Fibroblast of skin of abdomen (primary cell): ENCODE measurements around the gene CEP76.

ENCODE experiments used
- DNase-seq: peaks from one replicate; pipeline ENCODE4 v3.0.0-alpha.2; 2013

CEP76 gene

DNA sequence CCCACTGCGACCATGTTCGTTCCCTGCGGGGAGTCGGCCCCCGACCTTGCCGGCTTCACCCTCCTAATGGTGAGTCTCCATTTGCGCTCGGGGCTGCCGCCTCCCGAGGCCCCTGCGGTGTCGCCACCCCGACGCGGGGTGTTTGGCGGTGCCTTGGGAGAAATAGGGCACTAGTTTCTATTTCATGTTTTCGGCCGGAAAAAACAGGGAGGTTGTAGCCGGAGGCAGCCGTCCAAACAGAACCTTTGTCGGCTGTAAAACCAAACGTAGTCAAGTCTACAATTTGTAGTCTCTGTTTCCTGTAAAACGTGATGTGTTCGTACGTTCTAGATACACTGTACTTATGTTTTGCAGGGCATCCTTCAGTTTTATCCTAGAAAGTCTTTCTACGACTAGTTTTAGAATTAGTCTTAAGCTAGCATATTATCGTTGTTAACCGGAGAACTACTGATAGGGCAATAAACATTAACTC is 609 bp upstream of the CEP76 start:
- no peak for DNase-seq

DNA sequence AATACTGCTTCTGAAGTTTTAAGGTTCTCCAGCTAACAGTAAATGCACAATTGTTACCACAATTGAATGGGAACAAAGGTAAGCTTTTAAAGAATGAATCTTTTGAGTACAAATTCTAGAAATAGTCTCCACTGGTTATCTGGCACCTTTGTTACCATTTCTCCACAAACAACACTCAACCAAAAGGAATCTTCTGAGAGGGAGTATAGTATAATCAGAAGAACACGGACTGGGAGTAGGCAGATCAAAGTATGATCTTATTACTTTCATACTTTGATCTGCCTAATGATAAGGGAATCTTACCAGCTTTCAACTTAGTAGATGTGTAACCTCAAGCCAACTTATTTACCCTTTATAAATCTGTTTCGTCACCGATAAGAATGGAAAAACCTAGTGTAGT is 1.4 kb downstream of the CEP76 start:
- DNase-seq = no peak

DNA sequence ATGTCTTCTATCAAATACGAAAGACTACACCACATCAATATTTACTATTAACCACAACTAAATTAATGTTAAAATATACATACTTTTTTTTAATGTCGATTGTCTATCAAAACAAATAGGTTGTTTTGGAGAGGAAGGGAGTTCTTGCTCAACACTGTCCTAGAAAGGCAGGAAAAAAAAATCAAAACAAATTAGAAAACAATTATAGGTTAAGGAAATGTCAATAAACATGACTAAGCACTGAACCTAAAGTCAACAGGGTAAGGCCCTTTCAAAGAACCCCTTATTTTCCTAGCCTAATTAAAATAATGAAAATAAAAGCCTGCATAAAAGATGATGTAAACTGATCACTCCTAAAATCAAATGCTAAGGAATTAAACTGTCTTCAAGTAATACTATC is 2.8 kb downstream of the CEP76 start:
- DNase-seq = no peak

DNA sequence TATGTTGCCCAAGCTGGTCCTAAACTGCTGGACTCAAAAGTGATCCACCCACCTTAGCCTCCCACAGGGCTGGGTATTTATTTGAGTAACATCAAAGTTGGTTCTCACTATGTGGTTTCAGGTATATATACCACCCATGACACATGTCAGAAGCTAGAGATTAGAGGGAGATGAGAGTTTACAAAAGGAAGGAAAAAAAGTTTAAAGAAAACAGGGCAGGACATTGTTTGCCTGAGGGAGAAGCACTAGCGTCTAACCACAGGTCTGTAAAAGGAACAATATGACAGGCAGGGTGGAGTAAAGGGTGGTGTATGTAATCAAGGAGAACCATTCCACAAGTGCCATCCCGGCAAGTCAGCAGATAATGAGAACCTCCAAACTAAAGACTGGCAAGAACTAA is 8.5 kb downstream of the CEP76 start:
- no peak for DNase-seq

DNA sequence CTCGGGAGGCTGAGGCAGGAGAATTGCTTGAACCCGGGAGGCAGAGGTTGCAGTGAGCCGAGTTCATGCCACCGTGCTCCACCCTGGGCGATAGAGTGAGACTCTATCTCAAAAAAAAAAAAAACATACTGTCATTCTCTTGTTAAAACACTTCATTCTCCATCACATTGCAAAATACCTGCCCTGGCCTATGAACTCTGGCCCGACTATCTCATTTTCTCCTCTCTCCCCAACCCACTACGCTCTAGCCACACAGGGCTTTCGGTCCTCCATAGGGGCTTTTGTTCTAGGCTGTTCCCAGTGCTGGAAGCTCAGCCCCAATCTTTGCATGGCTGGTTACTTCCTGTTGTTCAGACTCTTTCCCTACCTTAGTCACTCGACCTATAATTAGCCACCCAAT is 10.3 kb downstream of the CEP76 start:
- no peak for DNase-seq

DNA sequence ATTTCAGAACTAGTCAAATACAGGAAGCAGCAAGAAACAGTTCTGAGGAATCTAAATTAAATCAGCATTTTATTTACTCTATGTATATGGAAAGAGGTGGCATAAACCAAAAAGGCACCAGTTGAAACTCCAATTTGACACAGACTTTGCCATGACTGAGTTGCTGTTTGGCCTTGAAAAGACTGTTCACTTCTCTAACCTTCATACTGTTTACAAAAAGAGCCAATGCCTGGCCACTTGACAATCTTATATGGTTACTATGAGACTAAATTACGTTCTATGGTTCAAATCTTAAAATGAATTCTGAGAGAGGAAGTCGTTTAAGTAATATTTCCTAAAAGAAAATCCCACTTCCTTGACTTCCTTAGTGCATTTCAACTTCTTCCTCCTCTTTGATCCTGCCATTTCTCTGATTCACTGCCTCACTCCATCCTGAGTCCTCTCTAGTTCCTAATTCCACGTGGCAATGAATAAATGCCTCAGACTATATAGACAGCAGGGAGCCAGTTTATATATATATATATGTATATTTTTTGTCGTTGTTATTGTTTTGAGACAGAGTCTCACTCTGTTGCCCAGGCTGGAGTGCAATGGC is 13.2 kb downstream of the CEP76 start:
- DNase-seq = no peak

DNA sequence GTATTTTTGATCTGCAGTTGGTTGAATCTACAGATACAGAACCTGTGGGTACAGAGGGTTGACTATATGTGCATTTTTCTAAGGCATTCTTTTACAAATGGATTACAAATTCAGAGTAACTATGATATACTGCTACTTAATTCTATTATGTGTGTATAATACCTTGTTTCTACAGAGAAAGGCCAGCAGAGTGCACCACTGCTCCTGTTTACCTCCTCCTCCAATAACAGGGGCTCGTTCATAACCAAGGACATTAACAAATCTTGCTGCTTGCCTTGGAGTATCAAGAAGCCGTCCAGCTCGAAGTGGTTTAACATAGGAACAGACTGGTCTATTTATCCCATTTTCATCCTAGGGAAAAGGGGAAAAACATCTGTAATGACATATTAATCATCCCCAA is 16.4 kb downstream of the CEP76 start:
- DNase-seq = peak; percentile 8

DNA sequence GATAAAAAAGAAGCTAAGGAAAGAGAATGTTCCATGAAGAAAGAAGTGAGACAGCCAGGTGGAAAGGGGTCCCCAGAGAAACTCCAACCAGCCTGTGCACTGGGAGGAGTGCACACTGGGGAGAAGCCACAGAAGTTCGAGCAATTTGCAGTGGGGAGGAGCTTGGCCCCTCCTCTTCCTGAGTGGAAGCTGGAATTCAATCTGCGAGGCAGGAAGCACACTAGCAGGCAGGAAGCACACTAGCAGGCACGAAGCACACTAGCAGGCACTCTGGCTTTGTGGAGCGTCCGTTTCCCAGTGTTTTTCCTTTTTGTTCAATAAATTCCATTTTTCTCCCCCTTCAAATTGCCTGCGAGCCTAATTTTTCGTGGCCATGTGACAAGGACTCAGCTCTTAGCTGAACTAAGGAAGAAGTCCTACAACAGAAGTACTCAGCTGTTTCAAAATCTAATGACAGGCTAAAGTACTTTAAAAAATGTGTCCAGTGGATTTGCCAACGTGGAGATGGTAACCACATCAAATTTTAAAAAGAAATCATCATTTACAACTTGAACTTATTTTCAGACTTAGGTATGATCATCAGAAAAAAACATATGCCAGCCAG is 23.2 kb downstream of the CEP76 start:
- peak; percentile 69 for DNase-seq

DNA sequence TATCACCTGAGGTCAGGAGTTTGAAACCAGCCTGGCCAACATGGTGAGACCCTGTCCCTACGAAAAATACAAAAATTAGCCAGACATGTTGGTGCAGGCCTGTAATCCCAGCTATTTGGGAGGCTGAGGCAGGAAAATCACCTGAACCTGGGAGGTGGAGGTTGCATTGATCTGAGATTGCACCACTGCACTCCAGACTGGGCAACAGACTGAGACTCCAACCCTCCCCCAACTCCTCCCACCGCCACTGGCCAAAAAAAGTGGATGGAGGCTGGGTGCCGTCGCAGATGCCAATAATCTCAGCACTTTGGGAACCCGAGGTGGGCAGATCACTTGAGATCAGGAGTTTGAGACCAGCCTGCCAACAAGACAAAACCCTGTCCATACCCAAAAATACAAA is 34.5 kb downstream of the CEP76 start:
- DNase-seq = no peak

DNA sequence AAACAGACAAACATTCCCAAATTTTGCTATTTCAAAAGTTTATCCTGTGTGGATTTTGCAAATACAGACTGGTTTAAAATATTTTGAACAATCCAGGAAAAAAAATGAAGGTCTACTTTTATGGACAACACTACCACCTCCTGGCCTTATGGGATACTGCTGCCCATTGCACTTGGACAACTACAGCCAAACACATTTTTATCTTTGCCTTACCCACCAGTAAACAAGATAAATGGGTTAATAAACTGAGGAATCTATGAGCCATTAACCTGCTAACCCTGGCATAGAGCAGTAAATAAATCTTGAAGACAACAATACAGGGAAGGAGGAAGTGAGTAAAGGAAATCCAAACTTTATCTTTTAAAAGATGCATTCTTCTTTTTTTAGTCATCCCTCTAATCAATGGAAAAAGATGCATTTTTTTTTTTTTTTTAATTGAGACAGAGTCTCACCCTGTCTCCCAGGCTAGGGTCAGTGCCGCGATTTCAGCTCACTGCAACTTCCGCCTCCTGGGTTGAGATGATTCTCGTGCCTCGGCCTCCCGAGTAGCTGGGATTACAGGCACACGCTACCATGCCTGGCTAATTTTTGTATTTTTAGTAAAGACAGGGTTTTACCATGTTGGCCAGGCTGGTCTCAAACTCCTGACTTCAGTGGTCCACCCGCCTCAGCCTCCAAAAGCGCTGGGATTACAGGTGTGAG is 42.5 kb downstream of the CEP76 start:
- DNase-seq = peak; percentile 56

DNA sequence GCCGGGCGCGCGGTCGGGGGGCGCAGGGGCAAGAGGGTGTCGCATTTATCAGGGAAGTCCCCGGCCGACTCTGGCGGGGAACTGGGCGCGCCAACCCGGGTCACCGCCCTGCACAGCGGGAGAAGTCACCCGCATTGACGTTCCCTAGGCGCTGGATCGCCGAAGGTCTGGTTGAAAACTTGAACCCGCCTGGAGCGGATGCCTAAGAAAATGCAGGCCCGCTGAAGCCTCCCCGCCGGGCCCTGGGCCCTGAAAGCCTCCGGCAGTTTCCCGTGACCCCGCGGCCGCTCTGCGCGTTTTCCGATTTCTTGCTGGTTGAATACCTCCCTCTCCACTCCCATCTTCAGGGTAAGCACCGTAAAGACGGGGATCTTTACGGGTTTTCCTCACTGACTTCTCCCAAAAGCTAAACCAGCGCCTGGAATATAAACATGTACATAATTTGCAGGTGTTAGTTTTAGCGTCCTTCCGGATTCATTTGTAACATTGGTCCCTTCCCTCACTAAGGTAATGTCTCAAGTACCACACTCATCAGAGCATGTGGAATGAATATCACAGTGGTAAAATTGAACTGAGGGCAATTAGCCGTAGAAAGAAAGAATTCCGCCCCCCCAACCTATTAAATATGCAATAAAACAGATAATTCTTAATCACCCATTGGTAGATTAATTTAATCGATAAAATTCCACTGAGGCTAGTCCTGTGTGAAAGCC is 43.9 kb downstream of the CEP76 start:
- peak; percentile 30 for DNase-seq

DNA sequence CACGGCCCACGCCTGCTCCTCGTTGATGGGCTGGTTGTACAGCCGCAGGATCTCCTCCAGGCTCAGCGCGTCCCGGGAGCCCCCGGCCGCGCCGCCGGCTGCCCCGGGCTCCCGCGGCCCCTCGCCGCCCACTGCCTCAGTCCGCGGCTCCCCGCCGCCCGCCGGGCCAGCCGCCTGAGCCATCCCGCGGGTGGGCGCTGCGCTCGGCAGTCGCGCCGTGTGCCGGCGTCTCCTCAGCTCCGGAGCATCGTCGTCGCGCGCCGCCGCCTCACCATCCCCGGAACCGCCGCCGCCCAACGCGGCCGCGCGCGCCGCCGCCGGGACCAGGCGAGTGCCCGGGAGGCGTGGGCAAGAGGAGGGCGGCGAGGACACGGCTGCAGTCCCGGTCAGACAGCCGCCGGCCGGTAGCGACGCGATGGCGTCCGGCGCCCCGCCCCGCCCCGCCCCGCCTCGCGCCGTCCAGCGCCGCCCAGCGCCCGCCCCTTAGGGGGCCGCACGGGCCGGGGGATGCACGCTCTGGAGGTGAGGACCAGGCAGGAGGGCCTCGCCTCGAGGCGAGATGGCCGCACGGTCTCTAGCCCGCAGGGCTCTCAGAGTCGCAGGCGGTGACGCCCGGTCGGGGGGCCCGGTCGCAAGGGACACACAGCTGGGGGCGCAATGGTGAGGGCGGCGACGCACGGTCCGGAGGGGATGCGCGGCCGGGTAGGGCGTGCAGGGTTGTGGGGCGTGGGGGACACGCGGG is 44.7 kb downstream of the CEP76 start, which contains the start of gene SPIRE1:
SPIRE1 (minus strand) TSS at position 424 of the 742 bp plus-strand sequence; CDS start at position 183, 241 bp downstream.
- peak; percentile 64 for DNase-seq

DNA sequence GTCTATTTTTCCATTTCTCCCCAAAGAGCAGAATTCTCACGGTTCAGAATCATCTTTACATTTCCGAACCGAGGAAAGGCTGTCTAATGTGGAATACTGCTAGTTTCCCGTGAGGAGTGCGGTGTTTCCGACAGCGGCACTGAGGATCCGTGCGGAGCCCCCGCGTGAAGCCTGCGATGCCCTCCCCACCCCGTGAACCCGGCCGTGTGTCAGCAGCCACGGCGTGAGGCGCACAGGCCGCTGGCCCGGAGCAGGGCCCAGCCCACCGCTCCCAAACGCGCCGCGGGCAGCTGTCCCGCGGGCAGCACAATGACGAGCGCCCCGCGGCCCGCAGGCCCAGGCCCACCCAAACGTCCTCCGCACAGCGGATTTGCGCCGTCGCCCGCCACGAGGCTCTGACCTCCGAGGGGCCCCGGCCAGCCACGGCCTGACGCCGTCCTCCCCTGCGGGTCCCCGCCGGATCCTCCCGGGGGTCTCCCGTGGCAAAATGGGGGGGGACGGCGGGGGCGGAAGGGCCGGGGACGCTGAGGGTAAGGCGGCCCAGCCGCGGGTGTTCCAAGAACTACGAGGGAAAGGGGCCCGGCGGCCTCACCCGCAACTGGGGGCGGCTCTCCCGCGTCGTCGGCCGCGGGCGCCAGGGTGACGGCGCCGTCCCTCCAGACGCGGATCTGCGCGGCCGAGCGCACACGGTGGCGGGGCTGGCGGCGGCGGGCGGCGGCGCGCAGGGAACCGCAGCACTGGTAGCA is 45.4 kb downstream of the CEP76 start:
- peak; percentile 43 for DNase-seq

DNA sequence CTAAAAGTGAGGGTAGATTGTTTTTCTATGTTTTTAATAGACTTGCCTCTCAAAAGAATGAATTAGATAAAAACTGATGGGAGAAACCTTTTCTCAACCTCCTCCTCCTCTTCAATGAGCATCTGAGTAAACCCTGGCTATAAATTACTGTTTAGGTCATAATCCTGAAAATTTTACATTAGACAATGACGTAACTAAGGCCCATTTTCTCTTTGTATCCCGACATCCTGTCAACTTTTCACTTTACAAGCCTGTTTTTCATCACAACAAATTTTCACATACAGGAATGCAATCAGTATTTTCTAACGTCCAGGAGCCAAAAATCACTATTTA is 46.0 kb downstream of the CEP76 start:
- peak; percentile 33 for DNase-seq

DNA sequence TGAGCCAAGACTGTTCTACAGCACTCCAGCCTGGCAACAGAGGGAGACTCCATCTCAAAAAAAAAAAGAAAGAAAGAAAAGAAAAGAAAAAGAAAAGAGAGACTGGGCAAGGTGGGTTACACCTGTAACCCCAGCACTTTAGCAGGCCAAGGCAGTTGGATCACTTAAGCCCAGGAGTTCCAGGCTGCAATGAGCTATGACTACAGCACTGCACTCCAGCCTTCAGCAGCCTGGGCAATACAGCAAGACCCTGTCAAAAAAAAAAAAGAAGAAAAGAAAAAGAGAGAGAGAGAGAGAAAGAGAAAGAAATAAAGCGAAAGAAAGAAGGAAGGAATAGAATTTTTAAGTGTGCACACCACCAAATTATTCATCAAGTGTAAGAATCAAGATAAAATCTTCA is 47.6 kb downstream of the CEP76 start:
- DNase-seq = no peak

DNA sequence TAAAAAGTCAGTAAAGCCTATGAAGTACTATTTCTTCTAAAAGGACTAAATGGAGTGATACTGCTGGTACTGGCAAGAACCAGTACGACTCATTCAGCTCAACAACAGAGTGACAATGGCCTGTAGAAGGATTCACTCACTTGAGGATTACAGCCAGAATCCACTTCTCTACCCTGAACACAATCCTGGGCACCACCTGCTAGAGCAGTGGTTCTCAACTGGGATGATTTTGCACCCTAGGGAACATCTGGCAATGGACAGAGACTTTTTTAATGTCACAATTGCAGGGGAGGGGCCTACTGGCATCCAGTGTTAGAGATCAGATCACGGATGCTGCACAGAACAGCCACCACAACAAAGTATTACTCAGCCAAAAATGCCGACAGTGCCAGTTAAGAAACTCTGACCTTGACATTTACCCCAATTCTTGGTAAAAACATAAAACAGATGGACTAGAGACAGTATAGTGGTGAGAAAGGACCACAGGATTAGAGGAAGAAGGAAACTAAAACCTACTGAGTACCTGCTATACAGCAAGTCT is 49.6 kb downstream of the CEP76 start:
- peak; percentile 48 for DNase-seq

DNA sequence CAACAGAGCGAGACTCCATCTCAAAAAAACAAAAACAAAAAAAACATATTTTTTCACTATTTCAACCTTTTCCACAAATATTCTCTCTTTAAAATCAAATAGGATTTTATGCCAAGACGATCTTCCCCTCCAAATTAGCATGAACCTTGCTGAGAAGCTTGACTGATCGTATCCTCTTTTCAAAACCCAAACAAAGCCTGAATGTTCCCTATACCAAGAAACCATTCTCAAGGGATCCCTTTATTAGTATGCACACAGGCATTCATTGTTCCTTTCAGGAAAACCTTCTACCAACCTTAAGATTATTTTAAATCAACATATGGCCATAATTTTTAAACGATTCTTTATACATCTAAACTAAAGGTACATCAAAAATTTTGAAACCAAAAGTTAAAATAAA is 50.9 kb downstream of the CEP76 start:
- no peak for DNase-seq

DNA sequence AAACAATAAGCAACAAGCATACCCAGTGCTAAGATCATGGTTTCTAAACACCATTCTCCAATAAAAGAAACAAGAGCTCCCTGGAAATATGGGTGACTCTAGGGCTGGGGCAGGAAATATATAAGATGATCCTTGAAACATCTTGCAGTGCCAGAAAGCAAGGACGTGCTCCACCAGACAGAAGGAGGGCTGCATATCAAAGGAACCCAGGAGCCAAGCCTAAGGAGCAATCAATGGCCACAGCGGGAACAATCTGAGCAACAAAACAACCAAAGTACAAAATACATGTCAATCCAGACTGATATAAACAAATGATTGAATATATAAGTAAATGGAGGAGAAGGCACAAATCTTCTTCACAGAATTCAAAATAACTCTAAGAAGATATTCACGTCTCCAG is 54.8 kb downstream of the CEP76 start:
- DNase-seq = no peak

DNA sequence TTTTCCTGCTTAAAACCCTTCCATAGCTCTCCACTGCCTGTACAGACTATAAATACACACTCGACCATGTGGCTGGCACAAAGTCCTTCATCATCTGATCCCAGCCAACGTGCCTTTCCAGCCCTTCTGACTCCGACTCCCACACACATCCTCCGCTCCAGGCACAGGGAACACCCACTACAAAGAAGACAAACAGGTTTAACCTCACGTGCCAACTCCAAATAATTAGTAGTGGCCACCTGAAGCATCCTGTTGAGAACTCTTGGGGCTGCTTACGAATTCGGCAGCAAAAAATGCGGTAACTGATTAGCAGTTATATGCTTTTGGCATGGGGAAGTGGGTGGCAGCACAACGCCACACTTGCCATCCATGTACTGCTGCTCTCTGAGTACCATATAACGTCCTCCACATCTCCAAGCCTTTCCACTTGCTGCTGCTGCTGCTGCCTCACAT is 56.7 kb downstream of the CEP76 start:
- no peak for DNase-seq

DNA sequence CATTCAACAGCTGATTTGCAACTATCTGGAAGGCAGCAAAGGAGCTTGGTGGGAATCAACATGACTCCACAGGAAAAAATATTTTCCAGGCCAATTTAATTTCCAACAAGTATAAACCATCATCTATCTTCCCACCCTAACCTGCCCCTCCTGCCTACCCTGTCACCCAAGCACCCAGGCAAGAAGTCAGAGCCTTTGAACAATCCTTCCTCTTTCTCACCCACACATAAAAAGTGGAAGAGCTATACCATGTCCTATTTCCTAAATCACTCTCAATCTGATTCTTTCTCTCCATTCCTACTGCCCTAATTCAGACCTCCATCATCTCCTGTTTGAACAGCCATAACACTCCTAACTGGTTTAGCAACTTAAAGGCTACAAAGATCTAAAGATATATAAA is 57.3 kb downstream of the CEP76 start:
- DNase-seq = no peak

DNA sequence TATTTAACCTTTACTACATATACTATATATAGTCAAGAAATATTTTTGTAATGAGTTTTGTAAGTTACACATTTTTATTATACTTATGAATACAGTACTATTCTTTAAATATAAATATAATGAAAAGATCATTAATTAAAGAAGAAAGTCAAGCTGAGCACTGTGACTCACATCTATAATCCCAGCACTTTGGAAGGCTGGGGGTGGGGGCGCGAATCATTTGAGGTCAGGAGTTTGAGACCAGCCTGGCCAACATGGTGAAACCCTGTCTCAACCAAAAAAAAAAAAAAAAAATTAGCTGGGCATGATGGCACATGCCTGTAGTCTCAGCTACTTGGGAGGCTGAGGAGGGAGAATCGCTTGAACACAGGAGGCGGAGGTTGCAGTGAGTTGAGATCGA is 58.8 kb downstream of the CEP76 start:
- DNase-seq = peak; percentile 28

DNA sequence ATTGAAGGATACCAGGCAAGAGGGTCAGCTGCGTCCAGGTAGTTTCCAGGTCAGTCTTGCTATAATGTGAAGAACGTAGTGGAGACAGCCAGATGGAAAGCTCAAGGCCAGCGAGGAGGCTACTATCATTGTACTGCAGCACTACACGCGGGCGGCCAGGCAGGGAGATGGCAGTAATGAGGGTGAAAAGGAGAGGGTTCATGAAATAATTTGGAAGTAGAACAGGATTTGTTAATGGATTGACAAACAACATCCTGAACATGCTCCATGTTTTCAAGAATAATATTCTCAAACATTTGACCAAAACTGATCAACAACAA is 61.7 kb downstream of the CEP76 start:
- no peak for DNase-seq
